Fibroblast of pulmonary artery (primary cell): ENCODE measurements around the gene MUC2.

ENCODE experiments used
- DNase-seq: peaks from one replicate; pipeline ENCODE4 v3.0.0-alpha.2; 2010; ENCODE audit warnings: low read depth
- H3K4me3 ChIP-seq: replicated peaks from 2 replicates; pipeline ENCODE4 v1.5.1; 2011; ENCODE audit warnings: low read depth, mild to moderate bottlenecking, control low read depth, low read length, moderate library complexity
- CTCF ChIP-seq: IDR thresholded peaks from 2 replicates; pipeline ENCODE4 v1.5.1; 2011; ENCODE audit warnings: mild to moderate bottlenecking, control low read depth, low read length, inconsistent platforms; ENCODE audit errors: missing control alignments

Gene MUC2

GRCh38 chr11:1077417-1078119 is 2.9 kb downstream of the MUC2 start:
- no peak for TF ChIP-seq CTCF
- no peak for DNase-seq
- no peak overlapping the region for H3K4me3 ChIP-seq

- DNase-seq: no peak
- TF ChIP-seq CTCF: no peak
- H3K4me3 ChIP-seq: no peak overlapping the region
Measured at GRCh38 chr11:1078191-1078601, 3.5 kb downstream of the MUC2 start.

- H3K4me3 ChIP-seq: no peak overlapping the region
- DNase-seq: no peak
- no peak for TF ChIP-seq CTCF
Measured at GRCh38 chr11:1081601-1082311, 7.1 kb downstream of the MUC2 start.

GRCh38 chr11:1082346-1082727 is 7.7 kb downstream of the MUC2 start:
- H3K4me3 ChIP-seq: no peak overlapping the region
- no peak for DNase-seq
- TF ChIP-seq CTCF: no peak

GRCh38 chr11:1082728-1083620 is 8.3 kb downstream of the MUC2 start:
- no peak overlapping the region for H3K4me3 ChIP-seq
- TF ChIP-seq CTCF: no peak
- DNase-seq: no peak

- TF ChIP-seq CTCF: no peak
- H3K4me3 ChIP-seq: no peak overlapping the region
- DNase-seq: no peak
Measured at GRCh38 chr11:1083621-1084551, 9.2 kb downstream of the MUC2 start.
